MCF 10A (cell line): ENCODE data around the gene ATP6AP1. TPM values are rescaled to one million over a fixed set of nuclear protein-coding genes. Genes with fewer than 3 reads are reported as not detected.

Experiments used
- BruUV-seq: library from RNA; stranded (reverse); fragments of 400-500 nt; replicated peaks from 2 replicates; lab custom pipeline; 2021; lab: Mats Ljungman, UMichigan
- CTCF ChIA-PET: fragments of 300-600 bp; sonication (Branson Sonifier 250); formaldehyde crosslinking; extraction: SDS; loops from one replicate; lab custom pipeline; 2021; ENCODE audit warnings: antibody characterized with exemption, inconsistent platforms; lab: Yijun Ruan, JAX
- POLR2A ChIA-PET: fragments of 300-600, 350-650 bp; sonication (Branson Sonifier 250); formaldehyde crosslinking; extraction: SDS; loops from one replicate; lab custom pipeline; 2020; ENCODE audit warnings: antibody characterized with exemption, inconsistent platforms; lab: Yijun Ruan, JAX
- DNase-seq: peaks from one replicate; pipeline ENCODE4 v3.0.0-alpha.2; 2018; ENCODE audit not compliant: unreplicated experiment
- H3K27ac Mint-ChIP-seq: one replicate; pipeline ENCODE4 v1.8.0; 2022; ENCODE audit warnings: mild to moderate bottlenecking, low read depth, mixed read lengths; ENCODE audit not compliant: unreplicated experiment
- H3K27me3 Mint-ChIP-seq: one replicate; pipeline ENCODE4 v1.8.0; 2022; ENCODE audit warnings: mixed read lengths; ENCODE audit not compliant: insufficient read depth, unreplicated experiment
- H3K36me3 Mint-ChIP-seq: one replicate; pipeline ENCODE4 v1.8.0; 2022; ENCODE audit warnings: mild to moderate bottlenecking, moderate library complexity, mixed read lengths; ENCODE audit not compliant: insufficient read depth, unreplicated experiment
- H3K4me1 Mint-ChIP-seq: one replicate; pipeline ENCODE4 v1.8.0; 2022; ENCODE audit warnings: mixed read lengths; ENCODE audit not compliant: insufficient read depth, unreplicated experiment
- H3K4me3 Mint-ChIP-seq: one replicate; pipeline ENCODE4 v1.8.0; 2022; ENCODE audit warnings: mild to moderate bottlenecking, moderate library complexity, mixed read lengths; ENCODE audit not compliant: unreplicated experiment
- H3K9me3 Mint-ChIP-seq: one replicate; pipeline ENCODE4 v1.8.0; 2022; ENCODE audit warnings: mixed read lengths; ENCODE audit not compliant: unreplicated experiment
- CTCF ChIP-seq: fragments of 200-600 bp; IDR thresholded peaks from one replicate; pipeline ENCODE4 v1.8.0; 2022; ENCODE audit warnings: antibody characterized with exemption, mild to moderate bottlenecking; ENCODE audit not compliant: unreplicated experiment
- intact Hi-C: fragments of 100-400 bp; cut with micrococcal nuclease; formaldehyde crosslinking; loops from 2 replicates; pipeline ENCODE4 v1.14.1; 2022
- total RNA-seq: library from RNA; stranded (reverse); gene quantifications from 2 replicates; pipeline ENCODE4 v1.2.3, GENCODE V29; 2022

Gene ATP6AP1
- total RNA-seq, 1 experiment from 2014 or later = 48.7 TPM

- intact Hi-C loops = no loop called here
- Mint-ChIP-seq H3K36me3 (peaks cover 29% of the 10 kb centered on the region), H3K27ac (no peak overlapping the region), H3K4me1 (no peaks in the 10 kb centered on the region), H3K9me3 (no peaks in the 10 kb centered on the region), H3K27me3 (peaks cover 13% of the 10 kb centered on the region), H3K4me3 (no peak overlapping the region)
- no TSS peak for BruUV-seq
- DNase-seq = no peak
- ChIA-PET CTCF (interaction anchor here (0.8 to 1.1 kb wide), 2 partner anchors 13 to 116 kb away, joined by 3 to 4 read pairs; partner anchors contain the start of gene UBL4A), POLR2A (no interaction called here)
- no peak for TF ChIP-seq CTCF
Measured at GRCh38 chrX:154472685-154473632, 44.5 kb downstream of the ATP6AP1 start.

- CTCF ChIA-PET = interaction anchor here (1.1 kb wide), 1 partner anchor 12 kb away, joined by 4 read pairs; the partner anchor contains the start of gene UBL4A
- Mint-ChIP-seq H3K4me1 (no peaks in the 10 kb centered on the region), H3K27ac (no peak overlapping the region), H3K27me3 (peaks cover 13% of the 10 kb centered on the region), H3K4me3 (no peak overlapping the region), H3K9me3 (no peaks in the 10 kb centered on the region), H3K36me3 (peaks cover 29% of the 10 kb centered on the region)
- BruUV-seq = no TSS peak
- no peak for DNase-seq
- no peak for TF ChIP-seq CTCF
- POLR2A ChIA-PET = no interaction called here
- intact Hi-C loops = no loop called here
Measured at GRCh38 chrX:154473683-154474082, 45.2 kb downstream of the ATP6AP1 start.

GRCh38 chrX:154476821-154477220 lies 48.3 kb downstream of the ATP6AP1 start:
- Mint-ChIP-seq H3K4me3 (no peak overlapping the region), H3K36me3 (peaks cover 20% of the 10 kb centered on the region), H3K4me1 (no peaks in the 10 kb centered on the region), H3K9me3 (no peaks in the 10 kb centered on the region), H3K27me3 (peaks cover 15% of the 10 kb centered on the region), H3K27ac (no peak overlapping the region)
- DNase-seq = no peak
- POLR2A ChIA-PET = interaction anchor here (0.6 to 1.6 kb wide), 4 partner anchors 13 to 94 kb away, joined by 3 to 8 read pairs (median 4); partner anchors contain the start of genes FAM3A and SLC10A3
- TF ChIP-seq CTCF = no peak
- intact Hi-C loops = no loop called here
- CTCF ChIA-PET = interaction anchor here (0.7 to 0.8 kb wide), 2 partner anchors 12 to 28 kb away, joined by 3 read pairs; no protein-coding TSS in a partner anchor
- BruUV-seq = no TSS peak

GRCh38 chrX:154477891-154478477 lies 49.5 kb downstream of the ATP6AP1 start:
- BruUV-seq = TSS peak; percentile 82
- Mint-ChIP-seq H3K36me3 (peaks cover 19% of the 10 kb centered on the region), H3K9me3 (no peaks in the 10 kb centered on the region), H3K27me3 (peaks cover 23% of the 10 kb centered on the region), H3K27ac (no peak overlapping the region), H3K4me1 (peaks cover 7% of the 10 kb centered on the region), H3K4me3 (peak overlapping the region; percentile 72)
- POLR2A ChIA-PET = interaction anchor here (0.8 to 1.4 kb wide), 4 partner anchors 9 to 79 kb away, joined by 3 to 6 read pairs (median 6); partner anchors contain the start of genes PLXNA3 and SLC10A3
- CTCF ChIA-PET = interaction anchor here (0.6 to 1.1 kb wide), 2 partner anchors 56 to 1327 kb away, joined by 3 read pairs; no protein-coding TSS in a partner anchor
- no peak for DNase-seq
- intact Hi-C loops = no loop called here
- no peak for TF ChIP-seq CTCF
